Transverse colon (tissue), 4 donors: ENCODE measurements around the gene HHATL.

ENCODE experiments used
- POLR2A ChIP-seq: fragments of 450-650 bp; IDR thresholded peaks from one replicate; pipeline ENCODE4 v1.6.1; 2016; ENCODE audit warnings: antibody characterized with exemption, mild to moderate bottlenecking, moderate library complexity
- POLR2AphosphoS5 ChIP-seq, 3 donors: sonication (generic); formaldehyde crosslinking; IDR thresholded peaks; one replicate each; pipeline ENCODE4 v1.6.1; 2016; ENCODE audit warnings: antibody characterized with exemption in 3 of 3
- TF ChIP-seq, protein P1 (sequence below), 5 experiments: fragments of 200-600 bp in 3 of 5; fragments of 450-650 bp in 2 of 5; sonication (generic) in 3 of 5; IDR thresholded peaks; 1 replicate in 2 of 5; 2 replicates in 3 of 5; pipeline ENCODE4 v1.5.1; 2016 to 2017; ENCODE audit warnings: antibody characterized with exemption in 5 of 5, inconsistent platforms in 3 of 5, mild to moderate bottlenecking in 2 of 5, moderate library complexity in 1 of 5

DNA sequence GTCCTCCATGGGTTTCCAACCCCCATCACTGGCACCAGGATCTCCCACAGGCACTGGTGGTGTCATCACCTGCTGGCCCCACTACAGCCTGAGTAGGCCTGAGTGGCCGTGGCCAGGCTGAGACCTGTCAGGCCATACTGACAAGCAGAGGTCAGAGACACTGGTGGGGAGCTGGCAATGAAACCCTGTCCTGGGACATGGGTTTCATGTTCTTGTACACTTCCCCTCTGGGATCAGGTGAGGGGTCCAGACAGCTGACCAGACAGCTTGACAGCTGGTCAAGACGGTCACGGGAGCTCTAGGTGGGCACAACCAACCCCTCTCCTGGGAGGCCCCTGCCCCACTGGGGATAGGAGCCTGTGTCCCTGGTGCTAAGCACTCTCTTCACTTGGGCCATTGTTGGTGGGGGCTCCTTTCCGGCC is 36.0 kb downstream of the HHATL start:
- no peak for TF ChIP-seq POLR2A
- TF ChIP-seq, protein P1, sequence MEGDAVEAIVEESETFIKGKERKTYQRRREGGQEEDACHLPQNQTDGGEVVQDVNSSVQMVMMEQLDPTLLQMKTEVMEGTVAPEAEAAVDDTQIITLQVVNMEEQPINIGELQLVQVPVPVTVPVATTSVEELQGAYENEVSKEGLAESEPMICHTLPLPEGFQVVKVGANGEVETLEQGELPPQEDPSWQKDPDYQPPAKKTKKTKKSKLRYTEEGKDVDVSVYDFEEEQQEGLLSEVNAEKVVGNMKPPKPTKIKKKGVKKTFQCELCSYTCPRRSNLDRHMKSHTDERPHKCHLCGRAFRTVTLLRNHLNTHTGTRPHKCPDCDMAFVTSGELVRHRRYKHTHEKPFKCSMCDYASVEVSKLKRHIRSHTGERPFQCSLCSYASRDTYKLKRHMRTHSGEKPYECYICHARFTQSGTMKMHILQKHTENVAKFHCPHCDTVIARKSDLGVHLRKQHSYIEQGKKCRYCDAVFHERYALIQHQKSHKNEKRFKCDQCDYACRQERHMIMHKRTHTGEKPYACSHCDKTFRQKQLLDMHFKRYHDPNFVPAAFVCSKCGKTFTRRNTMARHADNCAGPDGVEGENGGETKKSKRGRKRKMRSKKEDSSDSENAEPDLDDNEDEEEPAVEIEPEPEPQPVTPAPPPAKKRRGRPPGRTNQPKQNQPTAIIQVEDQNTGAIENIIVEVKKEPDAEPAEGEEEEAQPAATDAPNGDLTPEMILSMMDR (IDR thresholded peaks at IDR 0.05), result no peak
- no peak for TF ChIP-seq POLR2AphosphoS5 (IDR thresholded peaks at IDR 0.05)
